Transverse colon (tissue), 4 donors: ENCODE results near the gene KRTAP24-1. TPM values are rescaled to one million over a fixed set of nuclear protein-coding genes. Genes with fewer than 3 reads are reported as not detected.

Experiments used
- DNase-seq: peaks from one replicate; pipeline ENCODE4 v3.0.0-alpha.2; 2019
- H3K27ac ChIP-seq, 4 donors: fragments of 200-600 bp; sonication (generic); 2 replicates each; pipeline ENCODE4 v1.5.1; 2016 to 2018; ENCODE audit warnings: inconsistent platforms in 4 of 4
- H3K27me3 ChIP-seq: fragments of 200-600 bp; sonication (generic); 2 replicates; pipeline ENCODE4 v1.5.1; 2017; ENCODE audit warnings: inconsistent platforms
- H3K36me3 ChIP-seq, 4 donors: fragments of 200-600 bp; sonication (generic); 2 replicates each; pipeline ENCODE4 v1.5.1; 2017 to 2019; ENCODE audit warnings: inconsistent platforms in 4 of 4
- H3K4me1 ChIP-seq, 4 donors: fragments of 200-600 bp; sonication (generic); 2 replicates each; pipeline ENCODE4 v1.5.1; 2017 to 2020; ENCODE audit warnings: inconsistent platforms in 4 of 4
- H3K4me3 ChIP-seq, 4 donors: fragments of 200-600 bp; sonication (generic); 1 replicate in 1 of 4; 2 replicates in 3 of 4; pipeline versions ENCODE4 v1.5.1 to v1.6.1; 2017 to 2019; ENCODE audit warnings: inconsistent platforms in 4 of 4
- H3K9me3 ChIP-seq, 2 donors: fragments of 200-600 bp; sonication (generic); 2 replicates each; pipeline ENCODE4 v1.5.1; 2017 to 2019; ENCODE audit warnings: inconsistent platforms in 2 of 2
- CTCF ChIP-seq, 5 experiments: fragments of 200-600 bp in 3 of 5; fragments of 450-650 bp in 2 of 5; sonication (generic) in 3 of 5; IDR thresholded peaks; 1 replicate in 2 of 5; 2 replicates in 3 of 5; pipeline ENCODE4 v1.5.1; 2016 to 2017; ENCODE audit warnings: antibody characterized with exemption in 5 of 5, inconsistent platforms in 3 of 5, mild to moderate bottlenecking in 2 of 5, moderate library complexity in 1 of 5
- EP300 ChIP-seq: sonication (generic); formaldehyde crosslinking; IDR thresholded peaks from one replicate; pipeline ENCODE4 v1.6.1; 2017; ENCODE audit warnings: antibody characterized with exemption, low read depth
- POLR2A ChIP-seq: fragments of 450-650 bp; IDR thresholded peaks from one replicate; pipeline ENCODE4 v1.6.1; 2016; ENCODE audit warnings: antibody characterized with exemption, mild to moderate bottlenecking, moderate library complexity
- POLR2AphosphoS5 ChIP-seq, 3 donors: sonication (generic); formaldehyde crosslinking; IDR thresholded peaks; one replicate each; pipeline ENCODE4 v1.6.1; 2016; ENCODE audit warnings: antibody characterized with exemption in 3 of 3
- WGBS, 2 donors: methylation state at CpG; one replicate each; pipeline ENCODE4 v1.1.5; 2018; ENCODE audit warnings: low coverage in 1 of 2; 5-methylcytosine and 5-hydroxymethylcytosine counted together
- in situ Hi-C, 4 donors: fragments of 200-750 bp; cut with MboI; loops; one replicate each; pipeline versions ENCODE4 v1.15.0 to v1.15.1; 2017; ENCODE audit warnings: low sequenced_read_pairs in 3 of 4, low pct_ligation_motif_present in 1 of 4, low pct_unique_long_range_greater_than_20kb in 1 of 4
- intact Hi-C: fragments of 100-400 bp; cut with DNase I; formaldehyde crosslinking; loops from one replicate; pipeline ENCODE4 v1.15.1; 2023; ENCODE audit warnings: low total_unique reads
- total RNA-seq, 4 donors: library from RNA; depleted of rRNA; stranded (reverse); fragments of >200 nt; gene quantifications; one replicate each; pipeline ENCODE4 v1.1.0, GENCODE V29; 2016

Gene KRTAP24-1
- total RNA-seq, 4 donors from 2014 or later = not detected

GRCh38 chr21:30232011-30232410 lies 50.7 kb downstream of the KRTAP24-1 start:
- H3K27me3 ChIP-seq = no peaks in the 10 kb centered on the region
- intact Hi-C loops (no loop called here), in situ Hi-C loops (loop anchor here in 1 of 4 donors (25.0 kb wide), 1 partner anchor 105 kb away; the partner anchor contains the start of genes KRTAP23-1 and KRTAP27-1)
- H3K36me3 ChIP-seq = no peaks in the 10 kb centered on the region
- no peak for DNase-seq
- TF ChIP-seq POLR2A (no peak), POLR2AphosphoS5 (IDR thresholded peaks at IDR 0.05) (no peak), CTCF (IDR thresholded peaks at IDR 0.05) (no peak), EP300 (no peak)
- H3K9me3 ChIP-seq = no peaks in the 10 kb centered on the region
- H3K27ac ChIP-seq = peak overlapping the region in 1 of 4 donors; percentile 81
- WGBS, 2 donors = 100% methylated on average over 1 of the region's 1 CpG
- peaks cover 0 to 37% (median 20%) of the 10 kb centered on the region in 4 donors for H3K4me1 ChIP-seq
- no peak overlapping the region for H3K4me3 ChIP-seq

Other genes starting within 250 kb of the KRTAP24-1 start
- gene CLDN17, start 116.1 kb downstream of the KRTAP24-1 start, total RNA-seq = 1 to 10 TPM in 1 of 4 donors, not detected in 3; 3.0 TPM
- gene CLDN8, start 66.9 kb downstream of the KRTAP24-1 start, total RNA-seq = 100 to 1,000 TPM in 1 of 4 donors, 10 to 100 TPM in 3; 13.5 to 107 (median 33.2) TPM
- gene KRTAP25-1, start 6.6 kb upstream of the KRTAP24-1 start, total RNA-seq = not detected
- not detected for gene KRTAP26-1, start 37.4 kb upstream of the KRTAP24-1 start, total RNA-seq
- not detected for gene KRTAP27-1, start 54.7 kb upstream of the KRTAP24-1 start, total RNA-seq
- gene KRTAP23-1, start 65.7 kb upstream of the KRTAP24-1 start, total RNA-seq = not detected
- gene KRTAP13-2, start 89.3 kb upstream of the KRTAP24-1 start, total RNA-seq = 1 to 10 TPM in 2 of 4 donors, not detected in 2; 1.7 to 2.7 TPM
- not detected for gene KRTAP13-1, start 113.1 kb upstream of the KRTAP24-1 start, total RNA-seq
- gene KRTAP13-3, start 143.0 kb upstream of the KRTAP24-1 start, total RNA-seq = not detected
- not detected for gene KRTAP13-4, start 147.3 kb upstream of the KRTAP24-1 start, total RNA-seq
- gene KRTAP15-1, start 157.3 kb upstream of the KRTAP24-1 start, total RNA-seq = not detected
- not detected for gene KRTAP19-1, start 197.4 kb upstream of the KRTAP24-1 start, total RNA-seq
- gene KRTAP19-2, start 204.5 kb upstream of the KRTAP24-1 start, total RNA-seq = not detected
- not detected for gene KRTAP19-3, start 209.1 kb upstream of the KRTAP24-1 start, total RNA-seq
- gene KRTAP19-4, start 214.2 kb upstream of the KRTAP24-1 start, total RNA-seq = not detected
- not detected for gene KRTAP19-5, start 219.2 kb upstream of the KRTAP24-1 start, total RNA-seq